CD14-positive monocyte (primary cell): ENCODE results near the gene YDJC. TPM values are rescaled to one million over a fixed set of nuclear protein-coding genes. Genes with fewer than 3 reads are reported as not detected.
A peak's percentile ranks its signal among the peaks of the same experiment; 100 is the strongest.
"Not testable (repeated sequence)": the region's sequence is repeated elsewhere in the genome, so short reads cannot be mapped to it uniquely, and the experiment has no call there.

Source experiments
- DNase-seq, 3 donors: peaks; one replicate each; pipeline ENCODE4 v3.0.0-alpha.2; 2011 to 2022
- H2AFZ ChIP-seq: 2 replicates; pipeline ENCODE4 v1.6.0; 2012; ENCODE audit warnings: mild to moderate bottlenecking, low read depth, low read length, inconsistent platforms; ENCODE audit not compliant: insufficient read depth, poor library complexity, severe bottlenecking
- H3K27ac ChIP-seq, 2 donors: 1 replicate in 1 of 2; 2 replicates in 1 of 2; pipeline ENCODE4 v1.5.1; 2012 to 2013; ENCODE audit warnings: low read length in 2 of 2, control low read depth in 1 of 2, inconsistent platforms in 1 of 2, low read depth in 1 of 2, mild to moderate bottlenecking in 1 of 2
- H3K27me3 ChIP-seq, 2 donors: one replicate each; pipeline versions ENCODE4 v1.6.0 to v1.6.1; 2011 to 2013; ENCODE audit warnings: low read length in 2 of 2; ENCODE audit not compliant: control insufficient read depth in 2 of 2, insufficient read depth in 2 of 2
- H3K36me3 ChIP-seq, 2 donors: replicated peaks in 1 of 2; 1 replicate in 1 of 2; 2 replicates in 1 of 2; pipeline versions ENCODE4 v1.5.1 to v1.6.1; 2012 to 2013; ENCODE audit warnings: low read length in 2 of 2, control low read depth in 1 of 2, inconsistent platforms in 1 of 2, mild to moderate bottlenecking in 1 of 2; ENCODE audit not compliant: insufficient read depth in 2 of 2, control insufficient read depth in 1 of 2
- H3K4me1 ChIP-seq, 2 donors: 1 replicate in 1 of 2; 2 replicates in 1 of 2; pipeline versions ENCODE4 v1.5.1 to v1.6.1; 2012 to 2013; ENCODE audit warnings: low read length in 2 of 2, control low read depth in 1 of 2, inconsistent platforms in 1 of 2, mild to moderate bottlenecking in 1 of 2, moderate library complexity in 1 of 2; ENCODE audit not compliant: insufficient read depth in 2 of 2, control insufficient read depth in 1 of 2
- H3K4me2 ChIP-seq: replicated peaks from 2 replicates; pipeline ENCODE3; 2012; ENCODE audit warnings: low read length, moderate library complexity, mild to moderate bottlenecking; ENCODE audit not compliant: poor library complexity, severe bottlenecking; ENCODE audit errors: extremely low read depth
- H3K4me3 ChIP-seq, 3 experiments: fragments of 200-600 bp in 1 of 3; sonication (generic) in 1 of 3; replicated peaks in 1 of 3; 1 replicate in 2 of 3; 2 replicates in 1 of 3; pipeline ENCODE4 v1.5.1; 2011 to 2013; ENCODE audit warnings: low read length in 3 of 3, mild to moderate bottlenecking in 3 of 3, control low read depth in 2 of 3, low read depth in 2 of 3, inconsistent platforms in 1 of 3, moderate library complexity in 1 of 3
- H3K79me2 ChIP-seq: 2 replicates; pipeline ENCODE4 v1.6.0; 2012; ENCODE audit warnings: mild to moderate bottlenecking, control low read depth, inconsistent platforms, low read length, moderate library complexity; ENCODE audit not compliant: insufficient read depth
- H3K9ac ChIP-seq: 2 replicates; pipeline ENCODE4 v1.6.0; 2017; ENCODE audit warnings: low read length, mild to moderate bottlenecking; ENCODE audit not compliant: insufficient read depth, poor library complexity, severe bottlenecking
- H3K9me3 ChIP-seq, 2 donors: replicated peaks in 1 of 2; 1 replicate in 1 of 2; 2 replicates in 1 of 2; pipeline versions ENCODE4 v1.5.1 to v1.6.1; 2012 to 2013; ENCODE audit warnings: low read length in 2 of 2, control low read depth in 1 of 2; ENCODE audit not compliant: control insufficient read depth in 1 of 2, insufficient read depth in 1 of 2
- H4K20me1 ChIP-seq: 2 replicates; pipeline ENCODE4 v1.6.0; 2012; ENCODE audit warnings: mild to moderate bottlenecking, low read length, control low read depth, moderate library complexity; ENCODE audit not compliant: insufficient read depth
- H3K27ac Mint-ChIP-seq, 7 donors: one replicate each; pipeline ENCODE4 v1.8.0; 2020; ENCODE audit warnings: mild to moderate bottlenecking in 7 of 7, mixed read lengths in 7 of 7, moderate library complexity in 6 of 7, inconsistent platforms in 2 of 7
- H3K27me3 Mint-ChIP-seq, 3 donors: one replicate each; pipeline ENCODE4 v1.8.0; 2021 to 2022; ENCODE audit warnings: low read depth in 3 of 3, mild to moderate bottlenecking in 3 of 3, mixed read lengths in 3 of 3, moderate library complexity in 3 of 3, inconsistent platforms in 1 of 3
- H3K36me3 Mint-ChIP-seq, 2 donors: one replicate each; pipeline ENCODE4 v1.8.0; 2020; ENCODE audit warnings: mixed read lengths in 2 of 2, inconsistent platforms in 1 of 2, mild to moderate bottlenecking in 1 of 2
- H3K4me1 Mint-ChIP-seq: one replicate; pipeline ENCODE4 v1.8.0; 2020; ENCODE audit warnings: mild to moderate bottlenecking, mixed read lengths
- H3K4me3 Mint-ChIP-seq, 2 donors: one replicate each; pipeline ENCODE4 v1.8.0; 2020; ENCODE audit warnings: mild to moderate bottlenecking in 2 of 2, mixed read lengths in 2 of 2, moderate library complexity in 1 of 2
- H3K9me3 Mint-ChIP-seq, 7 donors: one replicate each; pipeline ENCODE4 v1.8.0; 2020 to 2022; ENCODE audit warnings: mixed read lengths in 7 of 7, mild to moderate bottlenecking in 6 of 7, moderate library complexity in 6 of 7, inconsistent platforms in 2 of 7
- CTCF ChIP-seq: fragments of 200-600 bp; IDR thresholded peaks from one replicate; pipeline ENCODE4 v1.8.0; 2022; ENCODE audit warnings: antibody characterized with exemption, mild to moderate bottlenecking
- WGBS: methylation state at CpG from one replicate; pipeline ENCODE4 v1.1.5; 2013; ENCODE audit warnings: missing lambda C conversion rate; ENCODE audit not compliant: insufficient coverage; 5-methylcytosine and 5-hydroxymethylcytosine counted together
- intact Hi-C, 2 donors: fragments of 100-400 bp; cut with micrococcal nuclease; formaldehyde crosslinking; loops; one replicate each; pipeline versions ENCODE4 v1.15.0 to v1.15.1; 2023
- polyA plus RNA-seq, 3 donors: library from polyadenylated mRNA; depleted of rRNA in 1 of 3; unstranded in 2 of 3; stranded (reverse) in 1 of 3; fragments of 300-500 nt in 2 of 3; fragments of >200 nt in 1 of 3; fragmentation: Illumina TruSeq in 2 of 3; gene quantifications; 1 replicate in 2 of 3; 2 replicates in 1 of 3; pipeline ENCODE4 v1.2.3, GENCODE V29; 2012 to 2021

Gene YDJC
- polyA plus RNA-seq, 3 donors: 26.5 to 32.9 (median 26.7) TPM

GRCh38 chr22:21646608-21647590, 17.1 kb upstream of the YDJC start:
- WGBS: 46% methylated on average over 12 of the region's 14 CpGs
- no peak overlapping the region for H2AFZ ChIP-seq
- peak; percentile 85 for TF ChIP-seq CTCF
- DNase-seq: peak; percentile 70 to 86 (median 78)
- peaks cover 17% of the 10 kb centered on the region for H4K20me1 ChIP-seq
- no peak overlapping the region for H3K4me2 ChIP-seq
- H3K9me3 ChIP-seq: no peaks in the 10 kb centered on the region
- peaks cover 0 to 1% (median 0%) of the 10 kb centered on the region in 7 donors for H3K9me3 Mint-ChIP-seq
- H3K4me3 ChIP-seq: no peak overlapping the region
- peaks cover 13% of the 10 kb centered on the region for H3K79me2 ChIP-seq
- no peak overlapping the region for H3K4me3 Mint-ChIP-seq
- H3K36me3 ChIP-seq: peaks cover 2 to 14% of the 10 kb centered on the region in 2 donors
- intact Hi-C loops: no loop called here
- H3K4me1 Mint-ChIP-seq: peaks cover 33% of the 10 kb centered on the region
- peaks cover 23 to 31% of the 10 kb centered on the region in 2 donors for H3K4me1 ChIP-seq
- peak overlapping the region in 2 of 7 donors; percentile 25 to 69 for H3K27ac Mint-ChIP-seq
- no peak overlapping the region for H3K9ac ChIP-seq
- H3K36me3 Mint-ChIP-seq: peaks cover 23 to 44% of the 10 kb centered on the region in 2 donors
- H3K27me3 ChIP-seq: no peaks in the 10 kb centered on the region
- H3K27me3 Mint-ChIP-seq: peaks cover 2 to 4% (median 2%) of the 10 kb centered on the region in 3 donors
- no peak overlapping the region for H3K27ac ChIP-seq

- H3K4me3 ChIP-seq, DNase-seq, H3K9ac ChIP-seq, H2AFZ ChIP-seq, H3K27me3 ChIP-seq, H3K9me3 Mint-ChIP-seq, intact Hi-C loops, H3K27me3 Mint-ChIP-seq, H3K4me3 Mint-ChIP-seq, H3K27ac ChIP-seq, H3K9me3 ChIP-seq, H3K4me2 ChIP-seq: not testable (repeated sequence)
- H3K4me1 Mint-ChIP-seq: peaks cover 31% of the 10 kb centered on the region
- peaks cover 23 to 44% of the 10 kb centered on the region in 2 donors for H3K36me3 Mint-ChIP-seq
- H4K20me1 ChIP-seq: peaks cover 17% of the 10 kb centered on the region
- H3K36me3 ChIP-seq: peaks cover 2 to 14% of the 10 kb centered on the region in 2 donors
- H3K27ac Mint-ChIP-seq: peak overlapping the region in 1 of 7 donors; percentile 50
- peaks cover 13% of the 10 kb centered on the region for H3K79me2 ChIP-seq
- 100% methylated on average over 5 of the region's 6 CpGs for WGBS
- peaks cover 24 to 27% of the 10 kb centered on the region in 2 donors for H3K4me1 ChIP-seq
Measured at GRCh38 chr22:21645513-21645912, 15.7 kb upstream of the YDJC start.
